AG20443 (cell line): ENCODE data around the gene PLET1.
"Not testable (repeated sequence)": the region's sequence is repeated elsewhere in the genome, so short reads cannot be mapped to it uniquely, and the experiment has no call there.

Experiments
- DNase-seq: peaks from one replicate; pipeline ENCODE4 v3.0.0; 2012; ENCODE audit warnings: low spot score, mixed read lengths

PLET1 gene

DNA sequence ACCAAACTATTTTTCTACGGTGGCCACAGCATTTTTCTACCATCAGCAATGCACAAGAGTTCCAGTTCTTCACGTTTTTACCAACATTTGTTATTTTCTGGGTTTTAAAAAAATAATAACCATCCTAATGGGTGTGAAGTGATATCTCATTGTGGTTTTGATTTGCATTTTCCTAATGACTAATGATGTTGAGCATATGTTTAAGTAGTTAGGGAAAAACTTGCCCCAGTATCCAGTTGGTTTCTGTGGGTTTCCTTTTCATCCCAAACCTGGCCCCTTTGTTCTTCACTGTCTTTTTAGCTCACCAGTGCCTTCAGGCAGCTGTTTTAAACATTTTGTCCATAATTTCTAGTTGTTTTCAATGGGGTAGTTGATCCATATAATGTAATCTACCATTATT lies 49.1 kb downstream of the PLET1 start:
- no peak for DNase-seq

DNA sequence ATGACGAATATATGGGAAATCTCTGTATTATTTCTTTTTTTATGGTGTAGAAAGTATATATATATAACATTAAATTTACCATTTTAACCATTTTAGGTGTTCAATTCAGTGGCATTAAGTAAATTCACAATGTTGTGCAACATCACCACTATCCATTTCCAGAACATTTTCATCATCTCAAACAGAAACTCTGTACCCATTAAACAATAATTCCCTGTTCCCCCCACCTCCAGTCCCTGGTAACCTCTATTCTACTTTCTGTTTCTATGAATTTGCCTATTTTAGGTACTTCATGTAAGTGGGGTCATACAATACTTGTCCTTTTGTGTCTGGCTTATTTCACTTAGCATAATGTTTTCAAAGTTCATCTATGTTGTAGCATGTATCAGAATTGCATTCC lies 49.8 kb downstream of the PLET1 start:
- no peak for DNase-seq

DNA sequence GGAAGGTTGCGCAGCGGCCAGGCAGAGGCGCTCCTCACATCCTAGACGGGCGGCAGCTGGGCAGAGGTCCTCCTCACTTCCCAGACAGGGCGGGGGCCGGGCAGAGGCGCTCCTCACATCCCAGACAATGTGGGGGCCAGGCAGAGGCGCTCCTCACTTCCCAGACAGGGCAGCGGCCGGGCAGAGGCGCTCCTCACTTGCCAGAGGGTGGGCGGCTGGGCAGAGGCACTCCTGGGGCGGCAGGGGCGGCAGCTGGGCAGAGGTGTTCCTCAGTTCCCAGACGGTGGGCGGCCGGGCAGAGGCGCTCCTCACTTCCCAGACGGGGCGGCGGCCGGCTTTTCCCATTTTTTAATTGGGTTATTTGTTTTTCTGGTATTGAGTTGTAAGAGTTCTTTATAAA lies 54.6 kb downstream of the PLET1 start:
- no peak for DNase-seq

DNA sequence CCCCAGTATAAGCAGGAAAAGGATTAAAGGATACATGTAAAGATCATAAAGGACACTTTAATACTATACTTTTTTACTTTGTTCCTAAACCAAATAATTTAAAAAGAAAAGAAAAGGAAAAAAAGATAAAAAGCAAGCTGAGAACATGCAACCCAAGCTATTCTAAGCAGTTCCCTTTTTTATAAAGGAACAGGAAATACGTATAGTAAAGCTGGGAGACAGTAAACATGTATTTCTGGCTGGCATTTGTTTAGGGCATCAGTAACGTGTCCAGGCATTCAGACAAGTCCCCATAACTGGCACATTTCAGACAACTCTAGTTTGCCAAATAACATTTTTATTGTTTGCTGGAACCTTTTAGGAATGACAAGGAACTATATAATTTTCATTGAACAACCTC lies 60.4 kb downstream of the PLET1 start:
- no peak for DNase-seq

DNA sequence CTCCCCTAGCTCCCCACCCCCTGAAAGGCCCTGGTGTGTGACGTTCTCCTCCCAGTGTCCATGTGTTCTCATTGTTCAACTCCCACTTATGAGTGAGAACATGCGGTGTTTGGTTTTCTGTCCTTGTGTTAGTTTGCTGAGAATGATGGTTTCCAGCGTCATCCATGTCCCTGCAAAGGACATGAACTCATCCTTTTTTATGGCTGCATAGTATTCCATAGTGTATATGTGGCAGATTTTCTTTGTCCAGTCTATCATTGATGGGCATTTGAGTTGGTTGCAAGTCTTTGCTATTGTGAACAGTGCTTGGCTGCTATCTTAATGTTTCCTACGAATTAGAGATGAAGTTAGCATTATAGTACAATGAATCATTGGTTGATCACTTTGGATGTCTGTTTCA lies 61.6 kb downstream of the PLET1 start:
- not testable (repeated sequence) for DNase-seq
